TTC549 (cell line): ENCODE results near the gene FARP2.
"Not testable (repeated sequence)": the region's sequence is repeated elsewhere in the genome, so short reads cannot be mapped to it uniquely, and the experiment has no call there.

Source experiments
- FAIRE-seq: peaks from 2 replicates; lab custom pipeline; 2012; peaks lifted over from hg19 to GRCh38; lab: Jason Lieb, UNC

The FARP2 gene

GRCh38 chr2:241491549-241492173, 135.6 kb downstream of the FARP2 start:
- no peak for FAIRE-seq

GRCh38 chr2:241492174-241492565, 136.1 kb downstream of the FARP2 start:
- no peak for FAIRE-seq

GRCh38 chr2:241493092-241493491, 137.0 kb downstream of the FARP2 start:
- no peak for FAIRE-seq

- no peak for FAIRE-seq
These were observed 138.3 kb downstream of the FARP2 start for GRCh38 chr2:241494311-241494908.

- no peak for FAIRE-seq
These were observed 139.3 kb downstream of the FARP2 start for GRCh38 chr2:241495172-241496002.

GRCh38 chr2:241496003-241496707, 140.1 kb downstream of the FARP2 start:
- FAIRE-seq: no peak

- no peak for FAIRE-seq
These were observed 141.1 kb downstream of the FARP2 start for GRCh38 chr2:241496904-241497877.

GRCh38 chr2:241498115-241499070, 142.3 kb downstream of the FARP2 start:
- no peak for FAIRE-seq

- FAIRE-seq: no peak
These were observed 143.3 kb downstream of the FARP2 start for GRCh38 chr2:241499146-241499965.

- no peak for FAIRE-seq
These were observed 143.9 kb downstream of the FARP2 start for GRCh38 chr2:241500016-241500415.

GRCh38 chr2:241500431-241500975, 144.4 kb downstream of the FARP2 start:
- no peak for FAIRE-seq

- FAIRE-seq: no peak
These were observed 145.0 kb downstream of the FARP2 start for GRCh38 chr2:241501099-241501541.

- FAIRE-seq: no peak
These were observed 145.5 kb downstream of the FARP2 start for GRCh38 chr2:241501551-241501950.

GRCh38 chr2:241502281-241502680, 146.2 kb downstream of the FARP2 start:
- no peak for FAIRE-seq

- no peak for FAIRE-seq
These were observed 147.8 kb downstream of the FARP2 start for GRCh38 chr2:241503776-241504392.

GRCh38 chr2:241505086-241505780, 149.1 kb downstream of the FARP2 start:
- FAIRE-seq: no peak

- FAIRE-seq: no peak
These were observed 149.7 kb downstream of the FARP2 start for GRCh38 chr2:241505781-241506201.

- FAIRE-seq: not testable (repeated sequence)
These were observed 150.2 kb downstream of the FARP2 start for GRCh38 chr2:241506317-241506716.
